Bronchus fibroblast of lung (primary cell): ENCODE results near the gene FGFR2. TPM values are rescaled to one million over a fixed set of nuclear protein-coding genes. Genes with fewer than 3 reads are reported as not detected.

Experiments
- total RNA-seq: library from RNA; depleted of rRNA; stranded (reverse); fragments of >200 nt; gene quantifications from 2 replicates; pipeline ENCODE4 v1.2.3, GENCODE V29; 2015

Gene FGFR2
- total RNA-seq = 0.34 TPM in 1 of 2 replicates, not detected in the other

DNA sequence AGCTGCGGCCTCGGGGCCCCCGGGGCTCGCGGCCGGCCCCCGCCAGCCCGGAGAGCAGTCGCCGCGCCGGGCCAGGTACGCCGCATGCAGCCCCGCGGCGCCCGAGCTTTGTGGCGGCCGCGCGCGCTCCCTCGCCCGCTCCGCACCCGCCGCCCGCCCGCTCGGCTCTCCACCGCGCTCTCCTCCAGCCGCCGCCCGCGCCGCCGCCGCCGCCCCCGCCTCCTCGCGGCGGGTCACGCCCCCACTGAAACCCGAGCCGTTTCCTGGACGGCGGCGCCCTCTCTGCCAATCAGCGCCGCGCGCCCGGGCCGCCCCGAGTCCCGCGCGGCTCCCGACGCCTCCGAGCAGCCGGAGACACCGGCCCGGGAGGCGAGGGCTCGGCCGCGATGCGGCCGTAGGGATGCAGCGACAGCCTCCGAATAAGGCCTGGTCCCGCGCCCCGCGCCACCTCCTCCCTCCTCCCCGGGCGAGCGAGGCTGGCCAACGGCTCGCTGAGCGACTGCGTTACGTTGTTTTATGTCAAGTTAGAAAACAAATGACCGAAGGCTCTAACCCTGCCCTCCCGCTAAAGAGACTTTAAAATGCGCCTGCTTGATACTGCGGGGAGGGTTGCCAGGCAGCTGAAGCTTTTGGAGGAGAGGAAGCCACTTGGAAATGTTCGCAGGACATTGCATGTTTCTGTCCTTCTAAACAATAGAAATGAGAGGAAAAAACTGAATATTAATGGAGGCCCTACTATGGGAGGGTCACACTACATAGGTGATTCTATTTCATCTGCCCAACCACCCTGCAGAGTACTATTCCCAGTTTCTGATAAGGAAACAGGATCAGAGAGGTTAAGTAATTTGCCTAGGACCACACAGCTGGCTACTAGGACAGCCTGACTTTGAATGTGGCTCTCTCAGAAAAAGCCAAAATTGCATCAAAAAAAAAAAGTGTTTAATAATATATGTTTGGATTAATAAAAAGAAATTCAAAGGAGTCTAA is at the start of gene FGFR2:
TSS of gene FGFR2 (minus strand) at position 182 of the 987 bp plus-strand sequence. CDS start 4,627 bp downstream, outside the sequence.

